Activated naive CD4-positive, alpha-beta T cell treated with anti-CD3 and anti-CD28 coated beads for 36 hours (primary cell): ENCODE data around the gene SARDH. TPM values are rescaled to one million over a fixed set of nuclear protein-coding genes. Genes with fewer than 3 reads are reported as not detected.

Experiments
- CTCF ChIA-PET: fragments of 350-600 bp; sonication (Branson Sonifier 250); formaldehyde crosslinking; loops from one replicate; lab custom pipeline; 2021; ENCODE audit warnings: antibody characterized with exemption; lab: Charles Lee
- DNase-seq: peaks from one replicate; pipeline ENCODE4 v3.0.0-alpha.2; 2020
- H3K27ac Mint-ChIP-seq: one replicate; pipeline ENCODE4 v1.8.0; 2021; ENCODE audit warnings: mild to moderate bottlenecking, mixed read lengths
- H3K27me3 Mint-ChIP-seq: one replicate; pipeline ENCODE4 v1.8.0; 2021; ENCODE audit warnings: low read depth, mixed read lengths
- H3K36me3 Mint-ChIP-seq: one replicate; pipeline ENCODE4 v1.8.0; 2021; ENCODE audit warnings: low read depth, mixed read lengths
- H3K4me1 Mint-ChIP-seq: one replicate; pipeline ENCODE4 v1.8.0; 2021; ENCODE audit warnings: low read depth, mixed read lengths
- H3K4me3 Mint-ChIP-seq: one replicate; pipeline ENCODE4 v1.8.0; 2021; ENCODE audit warnings: mild to moderate bottlenecking, moderate library complexity, mixed read lengths
- H3K9me3 Mint-ChIP-seq: one replicate; pipeline ENCODE4 v1.8.0; 2021; ENCODE audit warnings: mixed read lengths
- intact Hi-C: fragments of 100-400 bp; cut with micrococcal nuclease; formaldehyde crosslinking; loops from one replicate; pipeline ENCODE4 v1.15.1; 2023
- total RNA-seq, 2 experiments: library from RNA; stranded (reverse); gene quantifications; one replicate each; pipeline ENCODE4 v1.2.3, GENCODE V29; 2021

SARDH gene
- total RNA-seq, 2 experiments from 2014 or later = 7.7 TPM

DNA sequence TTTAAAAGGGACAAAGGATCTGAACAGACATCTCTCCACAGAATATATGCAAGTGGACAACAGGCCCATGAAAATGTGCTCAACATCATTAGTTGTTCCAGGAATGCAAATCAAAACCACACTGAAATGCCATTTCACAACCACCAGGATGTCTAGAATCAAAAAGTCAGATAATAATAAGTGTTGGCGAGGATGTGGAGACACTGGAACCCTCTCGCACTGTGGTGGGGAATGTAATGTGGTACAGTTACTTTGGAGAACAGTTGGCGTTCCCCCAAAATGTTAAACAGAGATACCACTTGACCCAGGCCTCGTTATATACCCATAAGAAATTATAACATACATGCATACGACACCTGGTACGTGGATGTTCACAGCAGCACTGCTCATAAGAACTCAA is 38.6 kb downstream of the SARDH start:
- Mint-ChIP-seq H3K4me3 (no peak overlapping the region), H3K27me3 (no peaks in the 10 kb centered on the region), H3K27ac (no peak overlapping the region), H3K9me3 (peaks cover 2% of the 10 kb centered on the region), H3K36me3 (peaks cover 8% of the 10 kb centered on the region), H3K4me1 (peaks cover 48% of the 10 kb centered on the region)
- CTCF ChIA-PET = interaction anchor here (0.6 kb wide), 1 partner anchor 242 kb away, joined by 3 read pairs; no protein-coding TSS in a partner anchor
- DNase-seq = no peak
- intact Hi-C loops = no loop called here

GRCh38 chr9:133696071-133696472 is 42.1 kb downstream of the SARDH start:
- intact Hi-C loops = no loop called here
- CTCF ChIA-PET = interaction anchor here (0.6 kb wide), 1 partner anchor 13 kb away, joined by 3 read pairs; no protein-coding TSS in a partner anchor

DNA sequence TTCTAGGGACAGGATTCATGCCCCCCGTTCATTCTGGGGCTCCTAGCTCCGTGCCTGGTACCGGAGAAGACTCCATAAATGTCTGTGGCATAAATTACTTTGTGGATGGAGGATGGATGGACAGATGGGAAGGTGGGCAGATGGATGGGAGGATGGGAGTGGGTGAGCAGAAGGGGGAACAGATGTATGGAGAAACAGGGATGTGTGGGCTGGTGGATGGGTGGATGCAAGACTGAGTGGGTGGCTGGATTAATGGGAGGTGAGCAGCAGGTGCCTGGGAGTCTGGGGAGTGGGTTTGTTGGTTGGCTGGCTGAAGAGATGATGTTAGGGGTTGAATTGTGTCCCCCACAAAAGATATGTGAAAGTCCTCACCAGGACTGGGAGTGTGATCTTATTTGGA is 43.5 kb downstream of the SARDH start:
- H3K9me3 Mint-ChIP-seq = no peaks in the 10 kb centered on the region
- CTCF ChIA-PET = no interaction called here
- no peaks in the 10 kb centered on the region for H3K27me3 Mint-ChIP-seq
- peaks cover 8% of the 10 kb centered on the region for H3K36me3 Mint-ChIP-seq
- no peak overlapping the region for H3K27ac Mint-ChIP-seq
- intact Hi-C loops = no loop called here
- peaks cover 31% of the 10 kb centered on the region for H3K4me1 Mint-ChIP-seq
- no peak for DNase-seq
- no peak overlapping the region for H3K4me3 Mint-ChIP-seq

More at GRCh38 chr9:133696071-133696472, 42.1 kb downstream of the SARDH start:
- H3K27me3 Mint-ChIP-seq = no peaks in the 10 kb centered on the region
- no peaks in the 10 kb centered on the region for H3K9me3 Mint-ChIP-seq
- no peak overlapping the region for H3K4me3 Mint-ChIP-seq
- no peak overlapping the region for H3K27ac Mint-ChIP-seq
- peaks cover 8% of the 10 kb centered on the region for H3K36me3 Mint-ChIP-seq
- H3K4me1 Mint-ChIP-seq = peaks cover 41% of the 10 kb centered on the region
- DNase-seq = no peak

- intact Hi-C loops = no loop called here
- Mint-ChIP-seq H3K27me3 (no peaks in the 10 kb centered on the region), H3K27ac (no peak overlapping the region), H3K36me3 (peaks cover 8% of the 10 kb centered on the region), H3K9me3 (no peaks in the 10 kb centered on the region), H3K4me1 (peaks cover 25% of the 10 kb centered on the region), H3K4me3 (no peak overlapping the region)
- CTCF ChIA-PET = interaction anchor here (1.0 kb wide), 1 partner anchor 10 kb away, joined by 3 read pairs; no protein-coding TSS in a partner anchor
- no peak for DNase-seq
Observed at GRCh38 chr9:133693703-133694529, 44.2 kb downstream of the SARDH start.

GRCh38 chr9:133693116-133693515 is 45.0 kb downstream of the SARDH start:
- DNase-seq = no peak
- CTCF ChIA-PET = no interaction called here
- H3K9me3 Mint-ChIP-seq = no peaks in the 10 kb centered on the region
- H3K27ac Mint-ChIP-seq = no peak overlapping the region
- peaks cover 17% of the 10 kb centered on the region for H3K4me1 Mint-ChIP-seq
- intact Hi-C loops = no loop called here
- H3K4me3 Mint-ChIP-seq = no peak overlapping the region
- H3K36me3 Mint-ChIP-seq = peaks cover 6% of the 10 kb centered on the region
- H3K27me3 Mint-ChIP-seq = no peaks in the 10 kb centered on the region

GRCh38 chr9:133692364-133692985 is 45.7 kb downstream of the SARDH start:
- no peaks in the 10 kb centered on the region for H3K27me3 Mint-ChIP-seq
- intact Hi-C loops = no loop called here
- H3K4me3 Mint-ChIP-seq = no peak overlapping the region
- no peak for DNase-seq
- CTCF ChIA-PET = interaction anchor here (0.6 kb wide), 1 partner anchor 413 kb away, joined by 3 read pairs; no protein-coding TSS in a partner anchor
- H3K27ac Mint-ChIP-seq = no peak overlapping the region
- H3K9me3 Mint-ChIP-seq = no peaks in the 10 kb centered on the region
- peaks cover 15% of the 10 kb centered on the region for H3K4me1 Mint-ChIP-seq
- H3K36me3 Mint-ChIP-seq = peaks cover 6% of the 10 kb centered on the region

DNA sequence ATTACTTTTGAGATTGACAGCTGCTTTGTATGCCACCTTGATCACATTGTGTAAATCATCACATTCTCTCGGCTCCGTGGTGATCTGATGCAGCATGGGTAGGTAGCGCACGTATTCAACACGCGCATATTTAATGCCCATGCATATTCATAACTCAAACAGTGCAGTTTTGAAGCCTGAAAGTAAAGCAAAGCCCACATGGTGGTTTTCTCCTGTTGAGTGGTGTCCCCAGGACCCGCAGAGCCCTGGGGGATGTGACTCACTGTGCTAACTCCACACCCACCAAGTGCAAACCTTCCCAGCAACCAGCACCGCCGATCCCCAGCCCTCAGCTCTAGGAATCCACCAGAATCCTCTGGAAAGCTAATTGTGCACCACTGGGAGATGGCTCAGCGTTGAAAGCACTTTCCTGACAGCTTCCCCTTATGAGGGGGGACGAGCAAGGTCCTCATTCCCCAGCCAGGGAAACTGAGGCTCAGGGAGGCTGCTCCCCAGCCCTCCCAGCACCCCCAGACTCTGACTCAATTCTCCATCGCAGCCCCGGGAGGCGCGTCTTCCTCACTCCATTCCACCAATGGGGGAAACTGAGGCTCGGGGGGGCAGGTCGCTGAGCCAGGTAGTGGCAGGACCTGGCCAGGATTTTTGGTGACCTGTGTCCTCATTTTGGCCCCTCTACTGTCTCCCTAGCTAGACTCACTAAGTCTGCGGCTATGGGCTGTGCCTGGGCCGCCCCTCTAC is 46.4 kb downstream of the SARDH start:
- H3K36me3 Mint-ChIP-seq = peaks cover 6% of the 10 kb centered on the region
- peaks cover 11% of the 10 kb centered on the region for H3K4me1 Mint-ChIP-seq
- H3K9me3 Mint-ChIP-seq = no peaks in the 10 kb centered on the region
- no peak overlapping the region for H3K27ac Mint-ChIP-seq
- H3K4me3 Mint-ChIP-seq = no peak overlapping the region
- intact Hi-C loops = no loop called here
- CTCF ChIA-PET = no interaction called here
- H3K27me3 Mint-ChIP-seq = no peaks in the 10 kb centered on the region
- no peak for DNase-seq

- no peak overlapping the region for H3K4me3 Mint-ChIP-seq
- H3K36me3 Mint-ChIP-seq = peaks cover 6% of the 10 kb centered on the region
- peaks cover 6% of the 10 kb centered on the region for H3K4me1 Mint-ChIP-seq
- H3K27me3 Mint-ChIP-seq = no peaks in the 10 kb centered on the region
- no peak overlapping the region for H3K27ac Mint-ChIP-seq
- no peaks in the 10 kb centered on the region for H3K9me3 Mint-ChIP-seq
- CTCF ChIA-PET = no interaction called here
- intact Hi-C loops = no loop called here
- no peak for DNase-seq
Observed at GRCh38 chr9:133691191-133691590, 47.0 kb downstream of the SARDH start.

DNA sequence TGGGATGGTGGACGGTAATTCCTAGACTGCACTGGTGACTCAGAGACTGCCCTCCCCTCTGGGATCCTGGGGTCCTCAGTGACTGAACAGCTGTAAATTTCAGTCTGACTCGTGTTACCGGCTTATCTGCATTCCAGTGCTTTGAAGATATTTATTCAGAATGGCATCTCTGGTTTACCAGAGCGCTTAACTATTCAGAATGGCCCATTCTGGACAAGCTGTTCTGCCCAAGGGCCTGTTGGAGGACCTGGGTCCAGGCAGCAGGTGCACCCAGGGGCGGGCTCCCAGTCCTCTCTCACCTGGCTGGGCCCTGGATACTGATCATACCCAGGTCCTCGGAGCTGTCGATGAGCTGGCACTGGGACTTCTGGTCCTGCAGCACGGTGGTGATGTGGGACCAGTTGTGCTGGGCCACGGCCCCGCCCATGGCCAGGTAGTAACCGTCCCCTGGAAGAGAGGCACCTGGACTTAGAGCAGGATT is 48.0 kb downstream of the SARDH start:
- Mint-ChIP-seq H3K36me3 (peaks cover 4% of the 10 kb centered on the region), H3K9me3 (no peaks in the 10 kb centered on the region), H3K4me1 (peaks cover 4% of the 10 kb centered on the region), H3K27ac (no peak overlapping the region), H3K27me3 (no peaks in the 10 kb centered on the region), H3K4me3 (no peak overlapping the region)
- intact Hi-C loops = no loop called here
- CTCF ChIA-PET = no interaction called here
- DNase-seq = no peak

DNA sequence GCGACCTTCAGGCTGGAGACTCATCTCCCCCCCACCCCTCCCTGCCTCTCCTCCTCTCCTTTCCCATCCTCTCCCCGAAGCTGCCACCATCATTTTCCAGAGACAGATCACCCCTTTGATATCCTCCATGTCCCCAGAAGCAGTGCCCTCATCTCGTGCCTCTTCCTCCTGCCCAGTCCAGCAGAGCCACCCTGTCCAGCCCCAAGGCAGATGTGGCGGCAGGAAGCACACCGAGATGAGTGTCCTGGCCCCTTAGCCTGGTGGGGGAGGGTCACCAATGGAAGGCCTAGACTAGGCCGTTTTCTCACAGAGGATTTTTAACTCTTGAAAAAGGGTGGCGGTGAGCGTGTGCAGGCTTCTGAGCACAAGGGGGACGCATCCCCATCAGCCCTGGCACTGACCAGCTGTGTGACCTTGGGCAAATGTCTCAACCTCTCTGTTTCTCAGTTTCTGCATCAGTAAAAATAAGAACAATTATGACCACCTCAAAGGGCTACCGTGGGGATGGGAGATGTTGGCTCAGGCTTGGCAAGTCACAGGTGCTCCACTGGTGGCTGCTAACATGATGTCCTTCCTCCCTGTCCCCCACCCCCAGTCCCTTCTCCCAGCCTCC is 48.9 kb downstream of the SARDH start:
- Mint-ChIP-seq H3K27ac (no peak overlapping the region), H3K27me3 (no peaks in the 10 kb centered on the region), H3K4me1 (peaks cover 8% of the 10 kb centered on the region), H3K36me3 (no peaks in the 10 kb centered on the region), H3K9me3 (no peaks in the 10 kb centered on the region), H3K4me3 (no peak overlapping the region)
- intact Hi-C loops = no loop called here
- DNase-seq = no peak
- CTCF ChIA-PET = no interaction called here

DNA sequence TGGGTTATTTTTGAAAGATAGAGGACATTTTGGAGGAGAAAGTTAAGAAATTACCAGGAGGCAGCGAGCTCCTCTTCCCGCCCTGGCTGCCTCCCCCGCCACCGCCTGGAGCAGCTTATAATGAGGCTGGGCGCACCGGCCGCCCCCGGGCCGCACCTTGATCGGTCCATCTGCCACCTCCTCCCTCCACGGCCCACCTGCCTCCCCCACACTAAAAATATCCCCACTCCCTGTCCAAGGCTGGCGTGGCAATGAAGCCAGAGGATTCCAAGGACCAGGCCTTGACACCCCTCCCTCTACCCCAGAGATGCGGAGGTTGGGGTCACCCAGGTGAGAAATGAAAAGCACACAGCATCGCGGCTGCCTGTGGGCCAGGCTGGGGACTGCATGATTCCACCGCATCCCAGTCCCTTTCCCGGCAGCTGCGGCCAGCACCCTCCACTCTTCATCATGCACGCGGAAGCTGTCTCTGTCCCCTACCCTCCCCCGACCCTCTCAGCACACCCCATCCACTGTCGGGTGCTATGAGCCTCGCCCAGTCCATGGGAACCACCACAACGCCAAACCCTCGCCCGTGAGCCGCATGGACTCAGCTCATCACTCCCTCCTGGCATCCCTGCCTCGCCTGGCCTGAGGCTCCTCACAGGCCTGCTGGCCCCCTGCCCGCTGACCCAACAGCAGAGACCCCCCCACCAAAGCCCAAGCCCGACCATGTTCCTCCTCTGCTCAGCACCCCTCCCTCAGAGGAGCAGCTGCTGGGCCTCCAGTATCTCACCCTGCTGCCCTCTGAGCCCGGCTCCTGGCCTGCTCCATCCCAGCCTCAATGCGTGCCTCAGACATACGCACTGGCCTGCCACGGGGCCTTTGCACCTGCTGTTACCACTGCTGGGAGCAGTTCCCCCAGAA is 50.0 kb downstream of the SARDH start:
- Mint-ChIP-seq H3K4me3 (no peak overlapping the region), H3K4me1 (peaks cover 20% of the 10 kb centered on the region), H3K36me3 (no peaks in the 10 kb centered on the region), H3K27ac (no peak overlapping the region), H3K27me3 (no peaks in the 10 kb centered on the region), H3K9me3 (no peaks in the 10 kb centered on the region)
- intact Hi-C loops = no loop called here
- DNase-seq = no peak
- CTCF ChIA-PET = no interaction called here
